IMR-90 (cell line): ENCODE results near the gene BPIFA1. TPM values are rescaled to one million over a fixed set of nuclear protein-coding genes. Genes with fewer than 3 reads are reported as not detected.

Experiments
- ATAC-seq: fragments of 200-7000 bp; cut with Tn5 transposase; 2 replicates; pipeline ENCODE4 v1.9.1; 2020; ENCODE audit warnings: low read depth, mild to moderate bottlenecking, moderate library complexity
- BruUV-seq: library from RNA; stranded (reverse); fragments of 400-500 nt; replicated peaks from 2 replicates; lab custom pipeline; 2021; lab: Mats Ljungman, UMichigan
- CTCF ChIA-PET: fragments of 300-600 bp; formaldehyde crosslinking; extraction: SDS; loops from one replicate; lab custom pipeline; 2021; ENCODE audit warnings: antibody characterized with exemption; lab: Yijun Ruan, JAX
- POLR2A ChIA-PET: fragments of 300-600 bp; sonication (Branson Sonifier 250); formaldehyde crosslinking; loops from one replicate; lab custom pipeline; 2022; ENCODE audit warnings: antibody characterized with exemption; ENCODE audit not compliant: unreplicated experiment; lab: Charles Lee
- DNase-seq: peaks from one replicate; pipeline ENCODE4 v3.0.0; 2013
- H2AFZ ChIP-seq: replicated peaks from 2 replicates; pipeline ENCODE3; 2013; ENCODE audit warnings: low read length, mild to moderate bottlenecking; ENCODE audit not compliant: poor library complexity
- H2AK5ac ChIP-seq: 2 replicates; pipeline ENCODE4 v1.6.1; 2013; ENCODE audit warnings: low read depth, low read length, inconsistent platforms
- H2AK9ac ChIP-seq: replicated peaks from 2 replicates; pipeline ENCODE3; 2013; ENCODE audit warnings: mild to moderate bottlenecking, low read depth, low read length, moderate library complexity; ENCODE audit not compliant: poor library complexity
- H2BK120ac ChIP-seq: 2 replicates; pipeline ENCODE4 v1.6.1; 2013; ENCODE audit warnings: low read depth, low read length, inconsistent platforms
- H2BK15ac ChIP-seq: 3 replicates; pipeline ENCODE4 v1.6.1; 2013; ENCODE audit warnings: low read depth, low read length, inconsistent platforms
- H2BK20ac ChIP-seq: 2 replicates; pipeline ENCODE4 v1.6.1; 2013; ENCODE audit warnings: low read depth, mild to moderate bottlenecking, inconsistent platforms, low read length, moderate library complexity
- H2BK5ac ChIP-seq: 2 replicates; pipeline ENCODE4 v1.6.1; 2013; ENCODE audit warnings: mild to moderate bottlenecking, low read depth, low read length, inconsistent platforms; ENCODE audit not compliant: poor library complexity, severe bottlenecking
- H3K14ac ChIP-seq: replicated peaks from 2 replicates; pipeline ENCODE4 v1.6.1; 2013; ENCODE audit warnings: low read depth, low read length, inconsistent platforms
- H3K18ac ChIP-seq: 2 replicates; pipeline ENCODE4 v1.6.1; 2013; ENCODE audit warnings: low read depth, low read length, control low read depth
- H3K23ac ChIP-seq: 2 replicates; pipeline ENCODE4 v1.6.1; 2013; ENCODE audit warnings: low read depth, low read length, inconsistent platforms
- H3K27ac ChIP-seq: 2 replicates; pipeline ENCODE4 v1.5.1; 2013; ENCODE audit warnings: mild to moderate bottlenecking, control low read depth, low read length; ENCODE audit not compliant: insufficient read depth
- H3K27me3 ChIP-seq: 2 replicates; pipeline ENCODE4 v1.6.1; 2013; ENCODE audit warnings: low read length; ENCODE audit not compliant: control insufficient read depth, insufficient read depth
- H3K36me3 ChIP-seq: 2 replicates; pipeline ENCODE4 v1.6.1; 2013; ENCODE audit warnings: low read length, mixed read lengths; ENCODE audit not compliant: control insufficient read depth, insufficient read depth
- H3K4ac ChIP-seq: 2 replicates; pipeline ENCODE4 v1.6.1; 2013; ENCODE audit warnings: low read depth, low read length, inconsistent platforms
- H3K4me1 ChIP-seq: 2 replicates; pipeline ENCODE4 v1.6.1; 2013; ENCODE audit warnings: low read length, mixed read lengths; ENCODE audit not compliant: control insufficient read depth, insufficient read depth
- H3K4me2 ChIP-seq: 2 replicates; pipeline ENCODE4 v1.6.1; 2013; ENCODE audit warnings: low read depth, mild to moderate bottlenecking, control low read depth, low read length, moderate library complexity
- H3K4me3 ChIP-seq: 2 replicates; pipeline ENCODE4 v1.5.1; 2013; ENCODE audit warnings: low read depth, mild to moderate bottlenecking, control low read depth, low read length, moderate library complexity; ENCODE audit not compliant: insufficient read depth
- H3K56ac ChIP-seq: 2 replicates; pipeline ENCODE4 v1.6.1; 2013; ENCODE audit warnings: low read length, inconsistent platforms; ENCODE audit not compliant: insufficient read depth; ENCODE audit errors: extremely low read depth
- H3K79me1 ChIP-seq, 2 experiments: 2 replicates each; pipeline ENCODE4 v1.6.1; 2013; ENCODE audit warnings: low read length in 2 of 2, inconsistent platforms in 1 of 2, low read depth in 1 of 2
- H3K9ac ChIP-seq: 2 replicates; pipeline ENCODE4 v1.6.1; 2013; ENCODE audit warnings: low read depth, low read length, control low read depth
- H3K9me1 ChIP-seq: 2 replicates; pipeline ENCODE4 v1.6.1; 2013; ENCODE audit warnings: low read length, inconsistent platforms; ENCODE audit not compliant: insufficient read depth
- H3K9me3 ChIP-seq: 2 replicates; pipeline ENCODE4 v1.6.1; 2013; ENCODE audit warnings: low read length; ENCODE audit not compliant: control insufficient read depth, insufficient read depth
- H4K20me1 ChIP-seq: 2 replicates; pipeline ENCODE4 v1.6.1; 2013; ENCODE audit warnings: low read length, inconsistent platforms; ENCODE audit not compliant: insufficient read depth
- H4K5ac ChIP-seq: 2 replicates; pipeline ENCODE4 v1.6.1; 2013; ENCODE audit warnings: mild to moderate bottlenecking, low read depth, low read length, control low read depth
- H4K8ac ChIP-seq, 2 experiments: 2 replicates each; pipeline ENCODE4 v1.6.1; 2013; ENCODE audit warnings: low read depth in 2 of 2, low read length in 2 of 2, control low read depth in 1 of 2, inconsistent platforms in 1 of 2
- H4K91ac ChIP-seq: 2 replicates; pipeline ENCODE4 v1.6.1; 2013; ENCODE audit warnings: low read depth, low read length, inconsistent platforms; ENCODE audit not compliant: insufficient read depth
- BHLHE40 ChIP-seq: fragments of 150-350 bp; IDR thresholded peaks from 2 replicates; pipeline ENCODE4 v1.6.1; 2016; ENCODE audit warnings: mild to moderate bottlenecking, low read depth, low read length
- CEBPB ChIP-seq: IDR thresholded peaks from 2 replicates; pipeline ENCODE4 v1.6.1; 2012; ENCODE audit warnings: low read depth, low read length, improper control_type of control experiment
- CHD1 ChIP-seq: IDR thresholded peaks from 2 replicates; pipeline ENCODE4 v1.6.1; 2012; ENCODE audit warnings: low read depth, low read length, improper control_type of control experiment
- CTCF ChIP-seq: conservative IDR thresholded peaks from 2 replicates; pipeline ENCODE4 v1.5.1; 2012; ENCODE audit warnings: mild to moderate bottlenecking, low read depth, low read length, improper control_type of control experiment
- ELK1 ChIP-seq: fragments of 150-350 bp; IDR thresholded peaks from 2 replicates; pipeline ENCODE4 v1.6.1; 2016; ENCODE audit warnings: low read depth, mild to moderate bottlenecking, low read length, moderate library complexity, borderline replicate concordance
- FOS ChIP-seq: fragments of 150-350 bp; IDR thresholded peaks from 2 replicates; pipeline ENCODE4 v1.6.1; 2016; ENCODE audit warnings: low read depth, low read length
- MAFK ChIP-seq: IDR thresholded peaks from 2 replicates; pipeline ENCODE4 v1.6.1; 2012; ENCODE audit warnings: low read depth, low read length, improper control_type of control experiment
- MAZ ChIP-seq: IDR thresholded peaks from 2 replicates; pipeline ENCODE4 v1.6.1; 2012; ENCODE audit warnings: low read depth, mild to moderate bottlenecking, low read length, improper control_type of control experiment, moderate library complexity, borderline replicate concordance
- MXI1 ChIP-seq: IDR thresholded peaks from 2 replicates; pipeline ENCODE4 v1.6.1; 2012; ENCODE audit warnings: low read depth, mild to moderate bottlenecking, low read length, moderate library complexity, borderline replicate concordance
- NFE2L2 ChIP-seq: fragments of 150-350 bp; IDR thresholded peaks from 2 replicates; pipeline ENCODE4 v1.6.1; 2016; ENCODE audit warnings: low read depth, mild to moderate bottlenecking, low read length
- POLR2A ChIP-seq: IDR thresholded peaks from 2 replicates; pipeline ENCODE4 v1.6.1; 2012; ENCODE audit warnings: mild to moderate bottlenecking, low read depth, low read length
- RAD21 ChIP-seq: IDR thresholded peaks from 2 replicates; pipeline ENCODE4 v1.6.1; 2012; ENCODE audit warnings: low read length, improper control_type of control experiment
- RCOR1 ChIP-seq: IDR thresholded peaks from 2 replicates; pipeline ENCODE4 v1.6.1; 2012; ENCODE audit warnings: mild to moderate bottlenecking, low read length, improper control_type of control experiment; ENCODE audit not compliant: insufficient replicate concordance
- RFX5 ChIP-seq: IDR thresholded peaks from 2 replicates; pipeline ENCODE4 v1.8.0; 2012; ENCODE audit warnings: low read depth, mild to moderate bottlenecking, low read length, moderate library complexity
- SMC3 ChIP-seq: fragments of 150-350 bp; IDR thresholded peaks from 2 replicates; pipeline ENCODE4 v1.6.1; 2016; ENCODE audit warnings: low read depth, mild to moderate bottlenecking, antibody characterized with exemption, low read length, moderate library complexity
- USF2 ChIP-seq: fragments of 150-350 bp; IDR thresholded peaks from 2 replicates; pipeline ENCODE4 v1.6.1; 2017; ENCODE audit warnings: mild to moderate bottlenecking, antibody characterized with exemption, low read length, low read depth
- WGBS, 2 experiments: methylation state at CpG; one replicate each; pipeline versions ENCODE4 v1.1.5 to v1.1.7; 2013; ENCODE audit warnings: missing lambda C conversion rate in 2 of 2; ENCODE audit not compliant: insufficient read length in 1 of 2; ENCODE audit errors: extremely low coverage in 2 of 2; 5-methylcytosine and 5-hydroxymethylcytosine counted together
- dilution Hi-C: fragments of 300-500 bp; cut with HindIII; formaldehyde crosslinking; loops from one replicate; pipeline ENCODE4 v1.14.3; 2018; ENCODE audit warnings: low sequenced_read_pairs; ENCODE audit not compliant: unreplicated experiment
- in situ Hi-C: fragments of 300-500 bp; cut with MboI; formaldehyde crosslinking; loops from 3 replicates; pipeline ENCODE4 v1.14.3; 2019; ENCODE audit warnings: low sequenced_read_pairs, inconsistent platforms, mixed read lengths
- intact Hi-C: fragments of 100-400 bp; cut with micrococcal nuclease; formaldehyde crosslinking; loops from 2 replicates; pipeline ENCODE4 v1.10.0; 2022
- polyA plus RNA-seq, 3 experiments: library from polyadenylated mRNA; depleted of rRNA; stranded (reverse); fragments of >200 nt; gene quantifications; 2 replicates each; pipeline ENCODE4 v1.2.3, GENCODE V29; 2012; ENCODE audit warnings: low replicate concordance in 1 of 3
- total RNA-seq: library from RNA; depleted of rRNA; stranded (reverse); fragments of >200 nt; gene quantifications from 2 replicates; pipeline ENCODE4 v1.2.3, GENCODE V29; 2012

Gene BPIFA1
- total and polyA plus RNA-seq, 2 of the 4 experiments (the other 2 are of a cell fraction): not detected

GRCh38 chr20:33267701-33268100 is 31.9 kb downstream of the BPIFA1 start:
- H3K4ac ChIP-seq: no peak overlapping the region
- H2AK9ac ChIP-seq: no peak overlapping the region
- no peaks in the 10 kb centered on the region for H3K36me3 ChIP-seq
- no peak overlapping the region for H2AK5ac ChIP-seq
- no peak overlapping the region for H3K23ac ChIP-seq
- H3K27me3 ChIP-seq: peaks cover 6% of the 10 kb centered on the region
- no peak overlapping the region for H4K8ac ChIP-seq
- H3K56ac ChIP-seq: no peak overlapping the region
- H3K9ac ChIP-seq: no peak overlapping the region
- no peaks in the 10 kb centered on the region for H3K9me1 ChIP-seq
- H3K18ac ChIP-seq: no peak overlapping the region
- no peaks in the 10 kb centered on the region for H3K9me3 ChIP-seq
- no peak overlapping the region for H3K4me3 ChIP-seq
- no peak overlapping the region for H2BK15ac ChIP-seq
- dilution Hi-C loops (no loop called here), in situ Hi-C loops (no loop called here), intact Hi-C loops (no loop called here)
- H2BK20ac ChIP-seq: no peak overlapping the region
- DNase-seq: no peak
- ChIA-PET POLR2A (no interaction called here), CTCF (no interaction called here)
- no TSS peak for BruUV-seq
- H3K4me2 ChIP-seq: no peak overlapping the region
- ATAC-seq: no peak
- no peak overlapping the region for H3K14ac ChIP-seq
- no peak overlapping the region for H3K27ac ChIP-seq
- TF ChIP-seq MXI1 (no peak), CHD1 (no peak), BHLHE40 (no peak), FOS (no peak), CTCF (no peak), ELK1 (no peak), CEBPB (no peak), NFE2L2 (no peak), POLR2A (no peak), USF2 (no peak), MAZ (no peak), RCOR1 (no peak), SMC3 (no peak), RAD21 (no peak), MAFK (no peak), RFX5 (no peak)
- peak overlapping the region; percentile 43 for H2AFZ ChIP-seq
- WGBS, 2 experiments: no CpG with 5 or more reads among the region's 3 CpGs
- H4K20me1 ChIP-seq: no peaks in the 10 kb centered on the region
- no peak overlapping the region for H2BK5ac ChIP-seq
- H2BK120ac ChIP-seq: no peak overlapping the region
- no peak overlapping the region for H4K5ac ChIP-seq
- no peaks in the 10 kb centered on the region for H3K4me1 ChIP-seq
- no peak overlapping the region for H4K91ac ChIP-seq
- no peaks in the 10 kb centered on the region for H3K79me1 ChIP-seq
